ENCODE measurements around the gene CHN2.

Gene CHN2

DNA sequence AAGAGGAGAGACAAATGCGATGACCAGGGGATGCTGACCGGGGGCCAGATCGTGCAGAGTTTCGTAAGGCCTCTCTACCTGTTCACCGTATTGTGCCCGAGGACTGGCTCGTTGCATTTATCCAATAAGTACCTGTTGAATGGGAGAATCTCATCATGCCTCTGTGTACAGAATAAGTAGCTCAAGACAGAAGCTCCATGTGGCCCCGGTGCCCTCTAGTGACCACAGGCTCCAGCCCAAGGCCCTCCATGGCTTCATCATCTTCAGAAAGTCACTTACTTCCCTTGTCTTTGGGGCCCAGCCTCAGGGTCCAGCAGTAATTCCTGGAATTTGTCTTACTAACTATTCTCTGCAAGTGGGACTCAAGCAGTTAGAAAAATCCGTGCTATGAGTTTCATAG, 151.0 kb downstream of the CHN2 start:
- no peak for TF ChIP-seq SIN3A (IDR thresholded peaks at IDR 0.05; ENCODE audit: borderline replicate concordance, insufficient read depth, low read length)
- no peak for TF ChIP-seq FOXP2 (optimal IDR thresholded peaks at IDR 0.05; ENCODE audit: borderline replicate concordance, extremely low read depth, extremely low read length, insufficient read depth)
- no peak for TF ChIP-seq TAF1 (IDR thresholded peaks at IDR 0.05; ENCODE audit: borderline replicate concordance, insufficient read depth, low read length)
- TF ChIP-seq POLR2AphosphoS5 (IDR thresholded peaks at IDR 0.05; ENCODE audit: low read depth, low read length), result no peak
- TF ChIP-seq, protein P1, sequence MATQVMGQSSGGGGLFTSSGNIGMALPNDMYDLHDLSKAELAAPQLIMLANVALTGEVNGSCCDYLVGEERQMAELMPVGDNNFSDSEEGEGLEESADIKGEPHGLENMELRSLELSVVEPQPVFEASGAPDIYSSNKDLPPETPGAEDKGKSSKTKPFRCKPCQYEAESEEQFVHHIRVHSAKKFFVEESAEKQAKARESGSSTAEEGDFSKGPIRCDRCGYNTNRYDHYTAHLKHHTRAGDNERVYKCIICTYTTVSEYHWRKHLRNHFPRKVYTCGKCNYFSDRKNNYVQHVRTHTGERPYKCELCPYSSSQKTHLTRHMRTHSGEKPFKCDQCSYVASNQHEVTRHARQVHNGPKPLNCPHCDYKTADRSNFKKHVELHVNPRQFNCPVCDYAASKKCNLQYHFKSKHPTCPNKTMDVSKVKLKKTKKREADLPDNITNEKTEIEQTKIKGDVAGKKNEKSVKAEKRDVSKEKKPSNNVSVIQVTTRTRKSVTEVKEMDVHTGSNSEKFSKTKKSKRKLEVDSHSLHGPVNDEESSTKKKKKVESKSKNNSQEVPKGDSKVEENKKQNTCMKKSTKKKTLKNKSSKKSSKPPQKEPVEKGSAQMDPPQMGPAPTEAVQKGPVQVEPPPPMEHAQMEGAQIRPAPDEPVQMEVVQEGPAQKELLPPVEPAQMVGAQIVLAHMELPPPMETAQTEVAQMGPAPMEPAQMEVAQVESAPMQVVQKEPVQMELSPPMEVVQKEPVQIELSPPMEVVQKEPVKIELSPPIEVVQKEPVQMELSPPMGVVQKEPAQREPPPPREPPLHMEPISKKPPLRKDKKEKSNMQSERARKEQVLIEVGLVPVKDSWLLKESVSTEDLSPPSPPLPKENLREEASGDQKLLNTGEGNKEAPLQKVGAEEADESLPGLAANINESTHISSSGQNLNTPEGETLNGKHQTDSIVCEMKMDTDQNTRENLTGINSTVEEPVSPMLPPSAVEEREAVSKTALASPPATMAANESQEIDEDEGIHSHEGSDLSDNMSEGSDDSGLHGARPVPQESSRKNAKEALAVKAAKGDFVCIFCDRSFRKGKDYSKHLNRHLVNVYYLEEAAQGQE (IDR thresholded peaks at IDR 0.05; ENCODE audit: insufficient read depth in 1 of 2, low read depth in 2 of 2, low read length in 2 of 2), result no peak

DNA sequence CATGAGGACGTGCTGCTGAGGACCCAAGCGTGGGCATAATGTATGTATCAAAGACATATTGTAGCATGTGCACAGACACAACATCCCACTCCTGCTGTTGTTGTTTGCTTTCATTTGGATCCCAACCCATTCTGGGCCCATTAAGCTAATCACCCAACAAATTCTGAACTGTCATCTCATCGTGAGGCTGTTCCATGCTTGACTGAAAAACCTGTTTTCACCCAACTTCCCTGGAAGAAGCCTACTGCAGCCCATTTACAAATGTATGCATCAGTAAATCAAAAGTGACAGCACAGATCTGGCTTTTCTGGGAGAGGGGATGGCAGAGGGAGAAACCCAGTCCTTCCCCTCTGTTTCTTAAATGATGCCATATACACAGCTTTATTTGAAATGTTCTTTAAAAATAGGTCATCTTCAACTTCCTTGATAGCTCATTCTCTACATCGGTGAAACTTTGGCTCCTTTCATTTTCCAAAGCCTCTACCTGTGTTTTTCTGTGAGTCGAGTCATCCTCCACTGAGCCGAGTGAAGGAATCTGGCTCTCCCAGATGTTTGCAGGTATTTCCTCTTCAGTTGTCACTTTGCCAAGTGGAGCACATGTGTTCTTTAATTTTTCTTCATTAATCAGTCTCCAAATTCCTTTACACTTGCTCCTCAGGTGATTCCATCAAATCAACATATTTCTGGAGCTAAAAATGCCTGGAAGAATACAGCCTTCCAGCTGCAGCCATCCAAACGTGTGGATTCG, 151.8 kb downstream of the CHN2 start:
- TF ChIP-seq SIN3A (IDR thresholded peaks at IDR 0.05; ENCODE audit: borderline replicate concordance, insufficient read depth, low read length), result no peak
- no peak for TF ChIP-seq FOXP2 (optimal IDR thresholded peaks at IDR 0.05; ENCODE audit: borderline replicate concordance, extremely low read depth, extremely low read length, insufficient read depth)
- TF ChIP-seq, protein P1 (IDR thresholded peaks at IDR 0.05; ENCODE audit: insufficient read depth in 1 of 2, low read depth in 2 of 2, low read length in 2 of 2), result no peak
- no peak for TF ChIP-seq POLR2AphosphoS5 (IDR thresholded peaks at IDR 0.05; ENCODE audit: low read depth, low read length)
- TF ChIP-seq TAF1 (IDR thresholded peaks at IDR 0.05; ENCODE audit: borderline replicate concordance, insufficient read depth, low read length), result no peak

DNA sequence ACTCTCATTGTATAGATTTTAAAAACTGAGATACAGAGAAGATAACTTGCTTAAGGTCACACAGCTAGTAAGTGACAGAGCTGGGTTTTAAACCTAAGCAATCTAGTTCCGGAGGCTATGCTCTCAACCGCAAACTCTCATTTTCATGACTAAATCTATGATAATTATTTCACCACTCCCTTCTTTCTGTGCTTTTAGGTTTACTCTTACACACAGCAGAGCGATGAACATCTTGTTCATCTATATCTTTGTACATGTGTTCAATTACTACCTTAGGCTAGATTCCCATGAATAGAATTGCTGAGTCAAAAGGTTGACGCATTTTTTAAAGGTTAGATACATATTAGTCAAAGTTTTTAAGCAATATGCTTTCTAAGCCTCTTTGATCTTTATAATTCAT, 154.8 kb downstream of the CHN2 start:
- TF ChIP-seq, protein P1 (IDR thresholded peaks at IDR 0.05; ENCODE audit: insufficient read depth in 1 of 2, low read depth in 2 of 2, low read length in 2 of 2), result no peak
- TF ChIP-seq POLR2AphosphoS5 (IDR thresholded peaks at IDR 0.05; ENCODE audit: low read depth, low read length) (no peak), FOXP2 (optimal IDR thresholded peaks at IDR 0.05; ENCODE audit: borderline replicate concordance, extremely low read depth, extremely low read length, insufficient read depth) (no peak), TAF1 (IDR thresholded peaks at IDR 0.05; ENCODE audit: borderline replicate concordance, insufficient read depth, low read length) (no peak), SIN3A (IDR thresholded peaks at IDR 0.05; ENCODE audit: borderline replicate concordance, insufficient read depth, low read length) (no peak)

DNA sequence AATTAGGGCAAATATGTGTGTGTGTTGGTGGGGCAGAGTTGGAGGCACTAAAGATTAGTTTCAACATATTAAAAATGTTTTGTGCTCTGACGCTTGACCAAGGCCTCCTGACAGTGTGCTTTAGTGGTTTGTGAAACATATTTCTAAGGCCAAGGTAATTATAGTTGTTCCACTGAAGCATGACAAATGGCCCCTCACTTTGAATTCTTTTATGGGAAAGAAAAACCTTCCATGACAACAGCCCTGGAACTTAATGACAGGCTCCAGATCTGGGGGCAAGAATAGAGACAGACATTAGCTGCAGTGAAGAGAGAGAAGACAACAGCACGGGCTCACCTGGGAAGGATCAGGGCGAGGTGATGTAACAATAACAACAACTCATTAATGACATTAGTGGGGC, 155.8 kb downstream of the CHN2 start:
- no peak for TF ChIP-seq TAF1 (IDR thresholded peaks at IDR 0.05; ENCODE audit: borderline replicate concordance, insufficient read depth, low read length)
- no peak for TF ChIP-seq SIN3A (IDR thresholded peaks at IDR 0.05; ENCODE audit: borderline replicate concordance, insufficient read depth, low read length)
- no peak for TF ChIP-seq FOXP2 (optimal IDR thresholded peaks at IDR 0.05; ENCODE audit: borderline replicate concordance, extremely low read depth, extremely low read length, insufficient read depth)
- TF ChIP-seq, protein P1 (IDR thresholded peaks at IDR 0.05; ENCODE audit: insufficient read depth in 1 of 2, low read depth in 2 of 2, low read length in 2 of 2), result no peak
- no peak for TF ChIP-seq POLR2AphosphoS5 (IDR thresholded peaks at IDR 0.05; ENCODE audit: low read depth, low read length)

Data from PFSK-1 (cell line).